Measurements from ENCODE around the gene TPM1. TPM values are rescaled to one million over a fixed set of nuclear protein-coding genes. Genes with fewer than 3 reads are reported as not detected.

TPM1 gene
- total and polyA plus RNA-seq, 11 donors, result 9,722 to 18,689 (median 13,651) TPM

- TF ChIP-seq, protein P1, sequence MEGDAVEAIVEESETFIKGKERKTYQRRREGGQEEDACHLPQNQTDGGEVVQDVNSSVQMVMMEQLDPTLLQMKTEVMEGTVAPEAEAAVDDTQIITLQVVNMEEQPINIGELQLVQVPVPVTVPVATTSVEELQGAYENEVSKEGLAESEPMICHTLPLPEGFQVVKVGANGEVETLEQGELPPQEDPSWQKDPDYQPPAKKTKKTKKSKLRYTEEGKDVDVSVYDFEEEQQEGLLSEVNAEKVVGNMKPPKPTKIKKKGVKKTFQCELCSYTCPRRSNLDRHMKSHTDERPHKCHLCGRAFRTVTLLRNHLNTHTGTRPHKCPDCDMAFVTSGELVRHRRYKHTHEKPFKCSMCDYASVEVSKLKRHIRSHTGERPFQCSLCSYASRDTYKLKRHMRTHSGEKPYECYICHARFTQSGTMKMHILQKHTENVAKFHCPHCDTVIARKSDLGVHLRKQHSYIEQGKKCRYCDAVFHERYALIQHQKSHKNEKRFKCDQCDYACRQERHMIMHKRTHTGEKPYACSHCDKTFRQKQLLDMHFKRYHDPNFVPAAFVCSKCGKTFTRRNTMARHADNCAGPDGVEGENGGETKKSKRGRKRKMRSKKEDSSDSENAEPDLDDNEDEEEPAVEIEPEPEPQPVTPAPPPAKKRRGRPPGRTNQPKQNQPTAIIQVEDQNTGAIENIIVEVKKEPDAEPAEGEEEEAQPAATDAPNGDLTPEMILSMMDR (IDR thresholded peaks at IDR 0.05), result no peak
- Histone ChIP-seq H3K27me3 (no peaks in the 10 kb centered on the region), H3K9me3 (no peaks in the 10 kb centered on the region), H3K27ac (peak overlapping the region; percentile 28 to 74 (median 57)), H3K36me3 (no peaks in the 10 kb centered on the region), H3K4me1 (peaks cover 0 to 36% (median 11%) of the 10 kb centered on the region in 12 donors), H3K4me3 (no peak overlapping the region)
- WGBS, 4 donors, result 59 to 75% (median 67%) methylated on average over 13 of the region's 13 CpGs
- DNase-seq, result no peak
- ATAC-seq, result peak; percentile 24 to 51 (median 39)
- intact Hi-C loops (cut with DNase I), result no loop called here
Measured at GRCh38 chr15:63079947-63080626, 37.5 kb downstream of the TPM1 start.

DNA sequence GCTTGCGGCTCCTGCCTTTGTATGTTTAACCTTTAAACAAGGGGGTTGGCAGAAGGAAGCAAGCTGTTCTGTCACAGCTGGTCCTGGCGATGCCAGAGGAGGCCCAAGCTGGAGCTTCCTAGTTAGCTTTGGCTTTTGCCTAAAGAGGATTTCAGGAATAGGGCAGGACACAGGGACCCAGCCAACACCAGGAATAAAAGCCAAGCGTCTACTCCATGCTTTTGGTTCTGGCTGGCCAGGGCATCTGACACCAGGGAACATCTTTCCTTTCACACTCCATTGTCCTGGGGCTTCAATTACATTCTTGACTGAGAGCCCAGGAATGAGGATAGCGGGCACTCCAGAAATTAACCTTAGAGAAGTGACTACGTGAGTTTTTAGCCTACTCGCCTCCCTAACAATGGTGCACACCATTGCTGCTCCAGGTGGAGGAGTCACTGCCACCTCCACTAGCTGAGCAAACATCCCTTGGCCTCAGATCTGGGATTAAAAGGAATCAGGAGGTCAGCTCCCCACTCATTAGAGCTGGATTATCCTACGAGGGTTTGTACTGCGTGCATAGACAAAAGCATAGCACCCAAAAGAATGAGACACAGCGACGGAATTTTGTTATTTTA lies 38.2 kb downstream of the TPM1 start:
- no peak for TF ChIP-seq POLR2A (IDR thresholded peaks at IDR 0.05)
- TF ChIP-seq, protein P1 (IDR thresholded peaks at IDR 0.05), result no peak
- Histone ChIP-seq H3K4me1 (peaks cover 0 to 34% (median 10%) of the 10 kb centered on the region in 12 donors), H3K9me3 (no peaks in the 10 kb centered on the region), H3K27ac (peak overlapping the region; percentile 28 to 74 (median 57)), H3K4me3 (no peak overlapping the region), H3K36me3 (no peaks in the 10 kb centered on the region), H3K27me3 (no peaks in the 10 kb centered on the region)
- intact Hi-C loops (cut with DNase I), result no loop called here
- WGBS, 4 donors, result 65 to 77% (median 75%) methylated on average over 10 of the region's 10 CpGs
- DNase-seq (peak in 1 of 5 donors; percentile 34), ATAC-seq (peak; percentile 55 to 79 (median 68))

DNA sequence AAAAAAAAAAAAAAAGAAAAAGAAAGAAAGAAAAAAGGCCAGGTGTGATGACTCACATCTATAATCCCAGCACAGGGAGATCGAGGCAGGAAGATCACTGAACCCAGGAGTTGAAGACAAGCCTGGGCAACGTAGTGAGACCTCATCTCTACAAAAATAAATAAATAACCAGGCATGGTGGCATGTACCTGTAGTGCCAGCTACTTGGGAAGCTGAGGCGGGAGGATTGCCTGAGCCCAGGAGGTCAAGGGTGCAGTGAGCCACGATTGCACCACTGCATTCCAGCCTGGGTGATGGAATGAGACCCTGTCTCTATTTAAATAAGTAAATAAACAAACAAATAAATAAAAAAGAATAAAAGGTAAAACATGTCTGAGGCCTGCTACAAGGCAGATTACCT lies 39.8 kb downstream of the TPM1 start:
- Histone ChIP-seq H3K36me3 (no peaks in the 10 kb centered on the region), H3K4me3 (no peak overlapping the region), H3K27me3 (no peaks in the 10 kb centered on the region), H3K27ac (no peak overlapping the region), H3K9me3 (no peaks in the 10 kb centered on the region), H3K4me1 (peaks cover 0 to 31% (median 8%) of the 10 kb centered on the region in 12 donors)
- TF ChIP-seq POLR2A (IDR thresholded peaks at IDR 0.05), result no peak
- TF ChIP-seq, protein P1 (IDR thresholded peaks at IDR 0.05), result no peak
- intact Hi-C loops (cut with DNase I), result no loop called here
- no peak for ATAC-seq
- WGBS, 4 donors, result 83 to 91% (median 85%) methylated on average over 4 of the region's 4 CpGs
- DNase-seq, result no peak

DNA sequence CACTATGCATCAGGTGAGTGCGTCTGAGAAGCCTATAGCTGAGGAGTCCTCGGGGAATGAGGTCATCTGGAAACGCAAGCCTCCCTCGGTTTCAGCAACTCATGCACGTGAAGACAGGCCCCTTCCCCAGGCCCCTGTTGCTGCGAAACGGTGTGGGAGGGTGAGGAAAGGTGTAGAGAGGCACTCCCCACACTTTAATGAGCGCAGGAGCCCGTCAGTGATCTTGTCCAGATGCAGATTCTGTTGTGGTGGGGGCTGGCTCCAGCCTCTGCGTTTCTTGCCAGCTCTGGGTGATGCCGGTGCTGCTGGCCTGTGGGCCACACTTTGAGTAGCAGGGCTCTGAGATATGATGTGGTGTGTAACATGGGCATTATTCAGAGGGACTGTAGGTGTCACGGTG lies 40.5 kb downstream of the TPM1 start:
- Histone ChIP-seq H3K4me3 (no peak overlapping the region), H3K27me3 (no peaks in the 10 kb centered on the region), H3K4me1 (peaks cover 0 to 31% (median 8%) of the 10 kb centered on the region in 12 donors), H3K9me3 (no peaks in the 10 kb centered on the region), H3K36me3 (no peaks in the 10 kb centered on the region), H3K27ac (peak overlapping the region in 4 of 12 donors; percentile 17 to 55 (median 34))
- DNase-seq (peak in 3 of 5 donors; percentile 53 to 63 (median 54)), ATAC-seq (peak; percentile 47 to 87 (median 76))
- intact Hi-C loops (cut with DNase I), result no loop called here
- WGBS, 4 donors, result 56 to 62% (median 61%) methylated on average over 12 of the region's 12 CpGs
- no peak for TF ChIP-seq POLR2A (IDR thresholded peaks at IDR 0.05)
- TF ChIP-seq, protein P1 (IDR thresholded peaks at IDR 0.05), result no peak
